GM23338 (cell line): ENCODE data around the gene VPS72.

ENCODE experiments used
- CREB1 ChIP-seq: fragments of 250-450 bp; sonication (Bioruptor Pico); IDR thresholded peaks from 2 replicates; pipeline ENCODE4 v1.5.0; 2020; ENCODE audit warnings: low read depth, mild to moderate bottlenecking, moderate library complexity
- EZH2 ChIP-seq: fragments of 200-600 bp; sonication (generic); IDR thresholded peaks from one replicate; pipeline ENCODE4 v1.8.0; 2017; ENCODE audit warnings: antibody characterized with exemption, mild to moderate bottlenecking, low read depth; ENCODE audit not compliant: unreplicated experiment
- EZH2phosphoT487 ChIP-seq: fragments of 200-600 bp; sonication (generic); IDR thresholded peaks from one replicate; pipeline ENCODE4 v1.8.1; 2018; ENCODE audit warnings: antibody characterized with exemption; ENCODE audit not compliant: unreplicated experiment
- POLR2AphosphoS5 ChIP-seq: IDR thresholded peaks from 2 replicates; pipeline ENCODE4 v1.6.1; 2016; ENCODE audit warnings: antibody characterized with exemption, low read depth
- ZNF114 ChIP-seq: fragments of 250-450 bp; sonication (Bioruptor Pico); IDR thresholded peaks from 2 replicates; pipeline ENCODE4 v1.5.0; 2020; ENCODE audit warnings: mild to moderate bottlenecking, moderate library complexity
- TF ChIP-seq, protein P1 (sequence below), 2 experiments: fragments of 200-600 bp in 1 of 2; sonication (generic) in 1 of 2; conservative IDR thresholded peaks; 2 replicates each; pipeline versions ENCODE4 v1.5.1 to v1.6.1; 2016 to 2017; ENCODE audit warnings: antibody characterized with exemption in 2 of 2, low read depth in 2 of 2, mild to moderate bottlenecking in 2 of 2, moderate library complexity in 1 of 2
- TF ChIP-seq, protein P2 (sequence below): IDR thresholded peaks from one replicate; pipeline ENCODE4 v1.6.1; 2018; ENCODE audit warnings: antibody characterized with exemption; ENCODE audit not compliant: unreplicated experiment

DNA sequence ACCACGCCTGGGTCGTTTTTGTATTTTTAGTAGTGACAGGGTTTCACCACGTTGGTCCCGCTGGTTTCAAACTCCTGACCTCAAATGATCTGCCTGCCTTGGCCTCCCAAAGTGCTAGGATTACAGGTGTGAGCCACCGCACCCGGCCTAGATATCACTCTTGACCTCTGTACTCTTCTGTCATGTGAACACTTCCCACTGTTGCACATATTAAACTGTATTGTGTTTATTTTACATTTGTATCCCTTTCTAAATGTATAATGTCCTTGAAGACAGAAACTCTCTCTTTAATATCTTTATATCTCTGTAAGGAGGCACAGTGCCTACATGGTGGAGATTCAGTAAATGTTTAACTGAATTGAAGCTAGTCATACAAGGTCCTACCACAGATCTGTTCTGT lies 45.2 kb upstream of the VPS72 start:
- TF ChIP-seq, protein P1, sequence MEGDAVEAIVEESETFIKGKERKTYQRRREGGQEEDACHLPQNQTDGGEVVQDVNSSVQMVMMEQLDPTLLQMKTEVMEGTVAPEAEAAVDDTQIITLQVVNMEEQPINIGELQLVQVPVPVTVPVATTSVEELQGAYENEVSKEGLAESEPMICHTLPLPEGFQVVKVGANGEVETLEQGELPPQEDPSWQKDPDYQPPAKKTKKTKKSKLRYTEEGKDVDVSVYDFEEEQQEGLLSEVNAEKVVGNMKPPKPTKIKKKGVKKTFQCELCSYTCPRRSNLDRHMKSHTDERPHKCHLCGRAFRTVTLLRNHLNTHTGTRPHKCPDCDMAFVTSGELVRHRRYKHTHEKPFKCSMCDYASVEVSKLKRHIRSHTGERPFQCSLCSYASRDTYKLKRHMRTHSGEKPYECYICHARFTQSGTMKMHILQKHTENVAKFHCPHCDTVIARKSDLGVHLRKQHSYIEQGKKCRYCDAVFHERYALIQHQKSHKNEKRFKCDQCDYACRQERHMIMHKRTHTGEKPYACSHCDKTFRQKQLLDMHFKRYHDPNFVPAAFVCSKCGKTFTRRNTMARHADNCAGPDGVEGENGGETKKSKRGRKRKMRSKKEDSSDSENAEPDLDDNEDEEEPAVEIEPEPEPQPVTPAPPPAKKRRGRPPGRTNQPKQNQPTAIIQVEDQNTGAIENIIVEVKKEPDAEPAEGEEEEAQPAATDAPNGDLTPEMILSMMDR (conservative IDR thresholded peaks at IDR 0.05; ENCODE audit: low read depth in 2 of 2) = no peak
- TF ChIP-seq POLR2AphosphoS5 = no peak
- TF ChIP-seq CREB1 = no peak
- no peak for TF ChIP-seq EZH2phosphoT487
- TF ChIP-seq, protein P2, sequence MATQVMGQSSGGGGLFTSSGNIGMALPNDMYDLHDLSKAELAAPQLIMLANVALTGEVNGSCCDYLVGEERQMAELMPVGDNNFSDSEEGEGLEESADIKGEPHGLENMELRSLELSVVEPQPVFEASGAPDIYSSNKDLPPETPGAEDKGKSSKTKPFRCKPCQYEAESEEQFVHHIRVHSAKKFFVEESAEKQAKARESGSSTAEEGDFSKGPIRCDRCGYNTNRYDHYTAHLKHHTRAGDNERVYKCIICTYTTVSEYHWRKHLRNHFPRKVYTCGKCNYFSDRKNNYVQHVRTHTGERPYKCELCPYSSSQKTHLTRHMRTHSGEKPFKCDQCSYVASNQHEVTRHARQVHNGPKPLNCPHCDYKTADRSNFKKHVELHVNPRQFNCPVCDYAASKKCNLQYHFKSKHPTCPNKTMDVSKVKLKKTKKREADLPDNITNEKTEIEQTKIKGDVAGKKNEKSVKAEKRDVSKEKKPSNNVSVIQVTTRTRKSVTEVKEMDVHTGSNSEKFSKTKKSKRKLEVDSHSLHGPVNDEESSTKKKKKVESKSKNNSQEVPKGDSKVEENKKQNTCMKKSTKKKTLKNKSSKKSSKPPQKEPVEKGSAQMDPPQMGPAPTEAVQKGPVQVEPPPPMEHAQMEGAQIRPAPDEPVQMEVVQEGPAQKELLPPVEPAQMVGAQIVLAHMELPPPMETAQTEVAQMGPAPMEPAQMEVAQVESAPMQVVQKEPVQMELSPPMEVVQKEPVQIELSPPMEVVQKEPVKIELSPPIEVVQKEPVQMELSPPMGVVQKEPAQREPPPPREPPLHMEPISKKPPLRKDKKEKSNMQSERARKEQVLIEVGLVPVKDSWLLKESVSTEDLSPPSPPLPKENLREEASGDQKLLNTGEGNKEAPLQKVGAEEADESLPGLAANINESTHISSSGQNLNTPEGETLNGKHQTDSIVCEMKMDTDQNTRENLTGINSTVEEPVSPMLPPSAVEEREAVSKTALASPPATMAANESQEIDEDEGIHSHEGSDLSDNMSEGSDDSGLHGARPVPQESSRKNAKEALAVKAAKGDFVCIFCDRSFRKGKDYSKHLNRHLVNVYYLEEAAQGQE = no peak
- TF ChIP-seq ZNF114 (CRISPR knock-in tag) = no peak
- TF ChIP-seq EZH2 = no peak
